ENCODE results near the gene SUPT20HL2.

Gene SUPT20HL2

GRCh38 chrX:24301806-24302205 lies 12.1 kb downstream of the SUPT20HL2 start:
- no peaks in the 10 kb centered on the region for H3K36me3 ChIP-seq
- no peak overlapping the region for H3K4me3 ChIP-seq (ENCODE audit: low read depth, low read length)
- H3K27me3 ChIP-seq = no peaks in the 10 kb centered on the region
- H3K9me3 ChIP-seq = no peaks in the 10 kb centered on the region
- TF ChIP-seq, protein P1, sequence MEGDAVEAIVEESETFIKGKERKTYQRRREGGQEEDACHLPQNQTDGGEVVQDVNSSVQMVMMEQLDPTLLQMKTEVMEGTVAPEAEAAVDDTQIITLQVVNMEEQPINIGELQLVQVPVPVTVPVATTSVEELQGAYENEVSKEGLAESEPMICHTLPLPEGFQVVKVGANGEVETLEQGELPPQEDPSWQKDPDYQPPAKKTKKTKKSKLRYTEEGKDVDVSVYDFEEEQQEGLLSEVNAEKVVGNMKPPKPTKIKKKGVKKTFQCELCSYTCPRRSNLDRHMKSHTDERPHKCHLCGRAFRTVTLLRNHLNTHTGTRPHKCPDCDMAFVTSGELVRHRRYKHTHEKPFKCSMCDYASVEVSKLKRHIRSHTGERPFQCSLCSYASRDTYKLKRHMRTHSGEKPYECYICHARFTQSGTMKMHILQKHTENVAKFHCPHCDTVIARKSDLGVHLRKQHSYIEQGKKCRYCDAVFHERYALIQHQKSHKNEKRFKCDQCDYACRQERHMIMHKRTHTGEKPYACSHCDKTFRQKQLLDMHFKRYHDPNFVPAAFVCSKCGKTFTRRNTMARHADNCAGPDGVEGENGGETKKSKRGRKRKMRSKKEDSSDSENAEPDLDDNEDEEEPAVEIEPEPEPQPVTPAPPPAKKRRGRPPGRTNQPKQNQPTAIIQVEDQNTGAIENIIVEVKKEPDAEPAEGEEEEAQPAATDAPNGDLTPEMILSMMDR (IDR thresholded peaks at IDR 0.05; ENCODE audit: low read depth, low read length) = no peak
- H3K4me1 ChIP-seq = no peaks in the 10 kb centered on the region
- no peak for DNase-seq

DNA sequence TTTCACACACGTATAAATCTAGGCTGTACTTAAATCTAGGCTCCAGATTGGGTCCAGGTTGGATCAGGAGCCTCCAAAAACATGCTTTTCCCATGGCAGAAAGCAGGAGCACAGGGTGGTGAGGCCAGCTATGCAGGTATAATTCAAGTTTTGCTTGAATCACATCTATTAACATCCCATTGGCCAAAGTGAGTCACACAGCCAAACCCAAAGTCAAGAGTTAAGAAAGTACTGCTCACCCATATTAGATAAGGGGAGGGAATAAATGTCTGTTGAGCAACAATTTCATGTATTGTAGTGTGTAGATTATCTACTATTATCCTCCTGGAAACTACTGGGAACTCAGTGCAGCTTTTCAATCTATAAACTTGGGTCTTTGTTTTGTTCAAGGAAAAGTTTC lies 12.8 kb downstream of the SUPT20HL2 start:
- Histone ChIP-seq H3K4me1 (no peaks in the 10 kb centered on the region), H3K27me3 (no peaks in the 10 kb centered on the region), H3K4me3 (ENCODE audit: low read depth, low read length) (no peak overlapping the region), H3K36me3 (no peaks in the 10 kb centered on the region), H3K9me3 (no peaks in the 10 kb centered on the region)
- DNase-seq = no peak
- TF ChIP-seq, protein P1 (IDR thresholded peaks at IDR 0.05; ENCODE audit: low read depth, low read length) = no peak

DNA sequence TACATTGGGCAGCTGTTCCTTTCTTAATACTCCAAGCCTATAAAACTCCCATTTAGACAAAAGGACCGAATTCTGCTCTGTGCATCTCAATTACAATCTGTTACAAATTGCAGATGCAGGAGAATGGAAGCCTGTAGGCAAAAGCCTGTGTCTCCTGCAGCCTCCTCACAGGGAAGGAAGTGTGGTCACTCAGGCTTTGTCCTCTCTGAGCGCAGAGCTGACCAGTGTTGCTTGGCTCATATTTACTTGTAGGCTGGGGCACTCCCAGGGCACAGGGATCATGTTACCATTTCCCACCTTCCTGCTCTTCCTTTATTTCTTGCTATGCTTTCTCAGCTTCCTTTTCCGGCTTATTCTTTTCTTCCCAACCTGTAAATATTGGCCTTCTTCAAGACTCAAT lies 15.7 kb downstream of the SUPT20HL2 start:
- H3K4me1 ChIP-seq = no peaks in the 10 kb centered on the region
- no peaks in the 10 kb centered on the region for H3K36me3 ChIP-seq
- no peak for DNase-seq
- no peaks in the 10 kb centered on the region for H3K9me3 ChIP-seq
- H3K27me3 ChIP-seq = no peaks in the 10 kb centered on the region
- H3K4me3 ChIP-seq (ENCODE audit: low read depth, low read length) = no peak overlapping the region
- TF ChIP-seq, protein P1 (IDR thresholded peaks at IDR 0.05; ENCODE audit: low read depth, low read length) = no peak

DNA sequence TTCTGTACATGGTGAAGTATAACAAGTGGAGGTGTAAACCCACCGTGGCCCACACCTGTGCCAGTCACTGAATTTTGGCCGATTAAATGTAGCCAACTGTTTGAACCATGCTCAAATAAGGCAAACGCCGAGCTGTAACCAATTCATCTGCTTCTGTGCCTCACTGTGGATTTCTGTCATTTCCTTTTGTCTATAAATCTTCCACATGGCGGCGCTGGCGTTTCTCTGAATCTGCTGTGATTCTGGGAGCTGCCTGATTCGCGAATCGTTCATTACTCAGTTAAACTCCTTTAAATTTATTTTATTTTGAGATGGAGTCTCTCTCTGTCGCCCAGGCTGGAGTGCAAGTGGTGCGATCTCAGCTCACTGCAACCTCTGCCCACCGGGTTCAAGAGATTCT lies 19.2 kb downstream of the SUPT20HL2 start:
- TF ChIP-seq, protein P1 (IDR thresholded peaks at IDR 0.05; ENCODE audit: low read depth, low read length) = peak; percentile 47
- DNase-seq = peak; percentile 49

DNA sequence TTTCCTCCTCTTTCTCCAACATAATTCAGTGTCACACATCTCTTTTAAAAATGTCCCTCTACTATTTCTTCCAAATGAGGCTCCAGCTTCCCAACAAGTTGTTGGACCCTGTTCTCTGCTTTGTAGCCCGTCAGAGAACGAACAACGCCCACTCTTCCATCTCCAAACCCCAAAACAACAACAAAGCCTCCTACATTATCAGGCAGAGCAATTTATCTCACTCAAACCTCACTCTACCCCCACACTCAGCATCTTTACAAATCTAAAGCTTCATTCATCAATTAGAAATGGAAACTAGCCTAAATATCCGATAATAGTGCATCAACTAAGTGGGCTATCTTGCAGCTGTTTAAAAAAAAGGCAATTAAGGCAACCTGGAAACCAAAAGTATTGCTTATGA lies 20.5 kb downstream of the SUPT20HL2 start:
- H3K4me1 ChIP-seq = no peaks in the 10 kb centered on the region
- no peak for DNase-seq
- TF ChIP-seq, protein P1 (IDR thresholded peaks at IDR 0.05; ENCODE audit: low read depth, low read length) = no peak

More for the DNA sequence above, 19.2 kb downstream of the SUPT20HL2 start:
- H3K27me3 ChIP-seq = no peaks in the 10 kb centered on the region
- H3K4me1 ChIP-seq = no peaks in the 10 kb centered on the region
- H3K9me3 ChIP-seq = no peaks in the 10 kb centered on the region
- H3K36me3 ChIP-seq = no peaks in the 10 kb centered on the region
- no peak overlapping the region for H3K4me3 ChIP-seq (ENCODE audit: low read depth, low read length)

GRCh38 chrX:24292353-24292752 lies 21.5 kb downstream of the SUPT20HL2 start:
- DNase-seq = no peak
- H3K9me3 ChIP-seq = no peaks in the 10 kb centered on the region
- TF ChIP-seq, protein P1 (IDR thresholded peaks at IDR 0.05; ENCODE audit: low read depth, low read length) = no peak
- no peaks in the 10 kb centered on the region for H3K4me1 ChIP-seq
- no peak overlapping the region for H3K4me3 ChIP-seq (ENCODE audit: low read depth, low read length)
- H3K36me3 ChIP-seq = no peaks in the 10 kb centered on the region
- no peaks in the 10 kb centered on the region for H3K27me3 ChIP-seq

More for the DNA sequence above, 20.5 kb downstream of the SUPT20HL2 start:
- H3K9me3 ChIP-seq = no peaks in the 10 kb centered on the region
- no peaks in the 10 kb centered on the region for H3K36me3 ChIP-seq
- no peaks in the 10 kb centered on the region for H3K27me3 ChIP-seq
- H3K4me3 ChIP-seq (ENCODE audit: low read depth, low read length) = no peak overlapping the region

Measured in BE2C (cell line).